ENCODE measurements around the gene RNF130.

The RNF130 gene

GRCh38 chr5:179955630-179956029 lies 115.9 kb downstream of the RNF130 start:
- no peak overlapping the region for H3K4me3 ChIP-seq (ENCODE audit: low read depth, low read length)
- TF ChIP-seq, protein P1, sequence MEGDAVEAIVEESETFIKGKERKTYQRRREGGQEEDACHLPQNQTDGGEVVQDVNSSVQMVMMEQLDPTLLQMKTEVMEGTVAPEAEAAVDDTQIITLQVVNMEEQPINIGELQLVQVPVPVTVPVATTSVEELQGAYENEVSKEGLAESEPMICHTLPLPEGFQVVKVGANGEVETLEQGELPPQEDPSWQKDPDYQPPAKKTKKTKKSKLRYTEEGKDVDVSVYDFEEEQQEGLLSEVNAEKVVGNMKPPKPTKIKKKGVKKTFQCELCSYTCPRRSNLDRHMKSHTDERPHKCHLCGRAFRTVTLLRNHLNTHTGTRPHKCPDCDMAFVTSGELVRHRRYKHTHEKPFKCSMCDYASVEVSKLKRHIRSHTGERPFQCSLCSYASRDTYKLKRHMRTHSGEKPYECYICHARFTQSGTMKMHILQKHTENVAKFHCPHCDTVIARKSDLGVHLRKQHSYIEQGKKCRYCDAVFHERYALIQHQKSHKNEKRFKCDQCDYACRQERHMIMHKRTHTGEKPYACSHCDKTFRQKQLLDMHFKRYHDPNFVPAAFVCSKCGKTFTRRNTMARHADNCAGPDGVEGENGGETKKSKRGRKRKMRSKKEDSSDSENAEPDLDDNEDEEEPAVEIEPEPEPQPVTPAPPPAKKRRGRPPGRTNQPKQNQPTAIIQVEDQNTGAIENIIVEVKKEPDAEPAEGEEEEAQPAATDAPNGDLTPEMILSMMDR (IDR thresholded peaks at IDR 0.05; ENCODE audit: borderline replicate concordance, insufficient read depth, low read depth, low read length), result no peak

- H3K4me3 ChIP-seq (ENCODE audit: low read depth, low read length), result no peak overlapping the region
Observed at GRCh38 chr5:179955062-179955461, 116.5 kb downstream of the RNF130 start.

GRCh38 chr5:179954434-179954833 lies 117.1 kb downstream of the RNF130 start:
- H3K4me3 ChIP-seq (ENCODE audit: low read depth, low read length), result no peak overlapping the region
- TF ChIP-seq, protein P1 (IDR thresholded peaks at IDR 0.05; ENCODE audit: borderline replicate concordance, insufficient read depth, low read depth, low read length), result no peak

More at GRCh38 chr5:179955062-179955461, 116.5 kb downstream of the RNF130 start:
- TF ChIP-seq, protein P1 (IDR thresholded peaks at IDR 0.05; ENCODE audit: borderline replicate concordance, insufficient read depth, low read depth, low read length), result no peak

DNA sequence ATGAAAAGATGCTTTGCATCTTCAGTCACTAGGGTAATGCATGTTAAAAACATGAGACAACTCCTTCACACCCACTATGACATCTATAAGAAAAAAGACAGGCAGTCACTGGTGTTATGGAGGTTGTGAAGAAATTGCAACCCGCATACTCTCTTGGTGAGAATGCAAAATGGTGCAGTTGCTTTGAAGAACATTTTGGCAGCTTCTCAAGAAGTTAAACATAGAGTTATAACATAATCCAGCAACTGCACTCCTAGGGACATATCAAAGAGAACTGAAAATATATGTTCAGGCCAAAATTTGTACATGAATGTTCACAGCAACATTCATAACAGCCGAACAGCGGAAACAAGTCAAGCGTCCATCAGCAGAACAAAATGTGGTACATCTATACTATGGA lies 117.6 kb downstream of the RNF130 start:
- TF ChIP-seq, protein P1 (IDR thresholded peaks at IDR 0.05; ENCODE audit: borderline replicate concordance, insufficient read depth, low read depth, low read length), result no peak

GRCh38 chr5:179936976-179937681 lies 134.4 kb downstream of the RNF130 start:
- H3K4me3 ChIP-seq (ENCODE audit: low read depth, low read length), result no peak overlapping the region
- TF ChIP-seq, protein P1 (IDR thresholded peaks at IDR 0.05; ENCODE audit: borderline replicate concordance, insufficient read depth, low read depth, low read length), result no peak

More for the DNA sequence above, 117.6 kb downstream of the RNF130 start:
- H3K4me3 ChIP-seq (ENCODE audit: low read depth, low read length), result no peak overlapping the region

DNA sequence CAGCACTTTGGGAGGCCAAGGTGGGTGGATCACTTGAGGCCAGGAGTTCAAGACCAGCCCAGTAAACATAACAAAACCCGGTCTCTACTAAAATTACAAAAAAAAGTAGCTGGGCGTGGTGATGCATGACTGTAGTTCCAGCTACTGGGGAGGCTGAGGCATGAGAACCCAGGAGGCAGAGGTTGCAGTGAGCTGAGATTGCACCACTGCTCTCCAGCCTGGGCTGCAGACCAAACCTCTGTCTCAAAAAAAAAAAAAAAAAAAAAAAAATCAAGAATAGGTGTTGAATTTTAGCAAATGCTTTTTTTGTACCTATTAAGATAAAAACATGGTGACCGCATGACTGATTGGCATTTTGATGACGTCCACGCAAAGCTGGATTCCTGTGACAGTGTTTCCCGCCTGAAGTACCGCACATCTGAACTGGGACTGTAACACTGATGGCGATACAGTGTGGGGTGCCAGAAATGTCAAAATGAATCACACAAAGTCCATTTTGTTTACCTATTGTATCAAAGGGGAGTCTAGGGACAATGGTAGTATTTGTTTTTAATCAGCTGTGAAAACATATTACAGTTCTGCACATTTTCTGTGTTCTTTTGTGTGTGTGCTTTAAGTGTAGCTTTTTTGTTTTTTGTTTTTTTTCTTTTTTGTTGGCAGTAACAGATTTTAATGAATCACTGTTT lies 140.6 kb downstream of the RNF130 start:
- TF ChIP-seq, protein P1 (IDR thresholded peaks at IDR 0.05; ENCODE audit: borderline replicate concordance, insufficient read depth, low read depth, low read length), result no peak
- no peak overlapping the region for H3K4me3 ChIP-seq (ENCODE audit: low read depth, low read length)

- TF ChIP-seq, protein P1 (IDR thresholded peaks at IDR 0.05; ENCODE audit: borderline replicate concordance, insufficient read depth, low read depth, low read length), result no peak
- H3K4me3 ChIP-seq (ENCODE audit: low read depth, low read length), result no peak overlapping the region
Observed at GRCh38 chr5:179927824-179928223, 143.7 kb downstream of the RNF130 start.
